CD8-positive, alpha-beta memory T cell (primary cell): ENCODE measurements around the gene CAPN7. TPM values are rescaled to one million over a fixed set of nuclear protein-coding genes. Genes with fewer than 3 reads are reported as not detected.

Source experiments
- CTCF ChIA-PET: fragments of 350-600 bp; sonication (Branson Sonifier 250); formaldehyde crosslinking; loops from one replicate; lab custom pipeline; 2021; ENCODE audit warnings: antibody characterized with exemption; lab: Charles Lee
- POLR2A ChIA-PET: fragments of 350-600 bp; sonication (Branson Sonifier 250); formaldehyde crosslinking; loops from one replicate; lab custom pipeline; 2021; ENCODE audit warnings: antibody characterized with exemption; lab: Charles Lee
- DNase-seq, 5 donors: peaks; one replicate each; pipeline versions ENCODE4 v3.0.0 to v3.0.0-alpha.2; 2020 to 2022; ENCODE audit warnings: mixed read lengths in 1 of 5
- H3K27ac ChIP-seq: one replicate; pipeline ENCODE4 v1.7.0; 2013; ENCODE audit warnings: low read depth, mild to moderate bottlenecking, low read length, moderate library complexity
- H3K27me3 ChIP-seq: 2 replicates; pipeline ENCODE4 v1.7.0; 2013; ENCODE audit warnings: low read length, mild to moderate bottlenecking; ENCODE audit not compliant: insufficient read depth, poor library complexity, severe bottlenecking
- H3K36me3 ChIP-seq: 2 replicates; pipeline ENCODE4 v1.7.0; 2013; ENCODE audit warnings: mild to moderate bottlenecking, low read length, moderate library complexity; ENCODE audit not compliant: insufficient read depth
- H3K4me1 ChIP-seq: 2 replicates; pipeline ENCODE4 v1.7.0; 2013; ENCODE audit warnings: mild to moderate bottlenecking, low read length, moderate library complexity; ENCODE audit not compliant: insufficient read depth
- H3K4me3 ChIP-seq: 2 replicates; pipeline ENCODE4 v1.7.0; 2013; ENCODE audit warnings: mild to moderate bottlenecking, low read length
- H3K9me3 ChIP-seq: 2 replicates; pipeline ENCODE4 v1.7.0; 2013; ENCODE audit warnings: mild to moderate bottlenecking, low read length
- H3K27ac Mint-ChIP-seq, 8 donors: one replicate each; pipeline ENCODE4 v1.8.0; 2020 to 2021; ENCODE audit warnings: mixed read lengths in 8 of 8, mild to moderate bottlenecking in 6 of 8, inconsistent platforms in 3 of 8, moderate library complexity in 3 of 8
- H3K27me3 Mint-ChIP-seq, 2 donors: one replicate each; pipeline ENCODE4 v1.8.0; 2020 to 2021; ENCODE audit warnings: mixed read lengths in 2 of 2, mild to moderate bottlenecking in 1 of 2, moderate library complexity in 1 of 2
- H3K36me3 Mint-ChIP-seq, 3 donors: one replicate each; pipeline ENCODE4 v1.8.0; 2020 to 2021; ENCODE audit warnings: mixed read lengths in 3 of 3, inconsistent platforms in 1 of 3, mild to moderate bottlenecking in 1 of 3
- H3K4me1 Mint-ChIP-seq, 3 donors: one replicate each; pipeline ENCODE4 v1.8.0; 2020 to 2021; ENCODE audit warnings: mixed read lengths in 3 of 3, inconsistent platforms in 1 of 3, mild to moderate bottlenecking in 1 of 3
- H3K4me3 Mint-ChIP-seq, 7 donors: one replicate each; pipeline ENCODE4 v1.8.0; 2020 to 2021; ENCODE audit warnings: mixed read lengths in 7 of 7, mild to moderate bottlenecking in 6 of 7, moderate library complexity in 4 of 7, inconsistent platforms in 2 of 7
- H3K9me3 Mint-ChIP-seq, 5 donors: one replicate each; pipeline ENCODE4 v1.8.0; 2020 to 2022; ENCODE audit warnings: mixed read lengths in 5 of 5, mild to moderate bottlenecking in 3 of 5, moderate library complexity in 2 of 5, inconsistent platforms in 1 of 5
- polyA plus RNA-seq: library from polyadenylated mRNA; unstranded; fragments of 300-500 nt; fragmentation: Illumina TruSeq; gene quantifications from one replicate; pipeline ENCODE4 v1.2.3, GENCODE V29; 2021
- total RNA-seq, 2 experiments: library from RNA; stranded (reverse); gene quantifications; one replicate each; pipeline ENCODE4 v1.2.3, GENCODE V29; 2021

The CAPN7 gene
- total and polyA plus RNA-seq, 3 experiments from 2014 or later = 32.4 to 36.1 (median 33.1) TPM

- Histone ChIP-seq H3K36me3 (no peaks in the 10 kb centered on the region), H3K27me3 (no peaks in the 10 kb centered on the region), H3K27ac (peak overlapping the region; percentile 93), H3K4me1 (peaks cover 27% of the 10 kb centered on the region), H3K9me3 (no peaks in the 10 kb centered on the region), H3K4me3 (peak overlapping the region; percentile 62)
- H3K4me1 Mint-ChIP-seq = peaks cover 35 to 47% (median 41%) of the 10 kb centered on the region in 3 donors
- H3K27ac Mint-ChIP-seq = peak overlapping the region; percentile 90 to 97 (median 96)
- H3K36me3 Mint-ChIP-seq = peaks cover 0 to 20% (median 0%) of the 10 kb centered on the region in 3 donors
- peak overlapping the region; percentile 81 to 96 (median 91) for H3K4me3 Mint-ChIP-seq
- DNase-seq = no peak
- CTCF ChIA-PET = interaction anchor here (0.8 to 5.2 kb wide), 11 partner anchors 10 to 228 kb away, joined by 3 to 52 read pairs (median 5); no protein-coding TSS in a partner anchor
- POLR2A ChIA-PET = interaction anchor here (0.6 to 1.6 kb wide), 15 partner anchors 12 to 396 kb away, joined by 3 to 17 read pairs (median 3); partner anchors contain the start of genes BTD, EAF1, HACL1 and METTL6
- peaks cover 0 to 2% of the 10 kb centered on the region in 2 donors for H3K27me3 Mint-ChIP-seq
- no peaks in the 10 kb centered on the region for H3K9me3 Mint-ChIP-seq
These were observed 538 bp upstream of the CAPN7 start for GRCh38 chr3:15205482-15205933.

GRCh38 chr3:15206662-15207576 is 873 bp downstream of the CAPN7 start:
- peak in 2 of 5 donors; percentile 19 to 46 for DNase-seq
- peak overlapping the region; percentile 93 for H3K27ac ChIP-seq
- H3K27me3 ChIP-seq = no peaks in the 10 kb centered on the region
- Mint-ChIP-seq H3K36me3 (peaks cover 0 to 32% (median 2%) of the 10 kb centered on the region in 3 donors), H3K27me3 (peaks cover 0 to 2% of the 10 kb centered on the region in 2 donors), H3K27ac (peak overlapping the region; percentile 91 to 99 (median 94)), H3K4me1 (peaks cover 42 to 54% (median 54%) of the 10 kb centered on the region in 3 donors), H3K4me3 (peak overlapping the region; percentile 85 to 96 (median 91)), H3K9me3 (no peaks in the 10 kb centered on the region)
- no peaks in the 10 kb centered on the region for H3K9me3 ChIP-seq
- H3K4me1 ChIP-seq = peaks cover 27% of the 10 kb centered on the region
- H3K4me3 ChIP-seq = peak overlapping the region; percentile 62
- ChIA-PET CTCF (interaction anchor here (0.6 to 5.2 kb wide), 11 partner anchors 15 to 199 kb away, joined by 3 to 52 read pairs (median 5); partner anchors contain the start of gene SH3BP5), POLR2A (interaction anchor here (0.5 to 1.3 kb wide), 6 partner anchors 11 to 395 kb away, joined by 3 to 17 read pairs (median 4); partner anchors contain the start of genes BTD, HACL1 and RBSN)
- no peaks in the 10 kb centered on the region for H3K36me3 ChIP-seq

- peaks cover 9% of the 10 kb centered on the region for H3K36me3 ChIP-seq
- no peaks in the 10 kb centered on the region for H3K9me3 ChIP-seq
- POLR2A ChIA-PET = interaction anchor here (0.6 to 1.1 kb wide), 3 partner anchors 14 to 1084 kb away, joined by 3 to 5 read pairs (median 4); partner anchors contain the start of gene RBSN
- no peaks in the 10 kb centered on the region for H3K27me3 ChIP-seq
- H3K27ac ChIP-seq = no peak overlapping the region
- H3K9me3 Mint-ChIP-seq = no peaks in the 10 kb centered on the region
- peaks cover 27% of the 10 kb centered on the region for H3K4me1 ChIP-seq
- DNase-seq = no peak
- peaks cover 0 to 43% (median 6%) of the 10 kb centered on the region in 3 donors for H3K36me3 Mint-ChIP-seq
- H3K4me3 Mint-ChIP-seq = peak overlapping the region; percentile 85 to 96 (median 91)
- peaks cover 42 to 58% (median 57%) of the 10 kb centered on the region in 3 donors for H3K4me1 Mint-ChIP-seq
- H3K4me3 ChIP-seq = no peak overlapping the region
- peaks cover 0 to 2% of the 10 kb centered on the region in 2 donors for H3K27me3 Mint-ChIP-seq
- H3K27ac Mint-ChIP-seq = peak overlapping the region; percentile 17 to 95 (median 87)
- CTCF ChIA-PET = interaction anchor here (0.6 to 2.7 kb wide), 6 partner anchors 13 to 197 kb away, joined by 3 to 23 read pairs (median 4); partner anchors contain the start of gene SH3BP5
These were observed 1.9 kb downstream of the CAPN7 start for GRCh38 chr3:15207836-15208504.

- Histone ChIP-seq H3K4me3 (no peak overlapping the region), H3K36me3 (peaks cover 13% of the 10 kb centered on the region), H3K4me1 (peaks cover 23% of the 10 kb centered on the region), H3K9me3 (no peaks in the 10 kb centered on the region), H3K27me3 (no peaks in the 10 kb centered on the region), H3K27ac (no peak overlapping the region)
- Mint-ChIP-seq H3K4me3 (peak overlapping the region in 1 of 7 donors; percentile 25), H3K36me3 (peaks cover 0 to 69% (median 18%) of the 10 kb centered on the region in 3 donors), H3K9me3 (no peaks in the 10 kb centered on the region), H3K27ac (peak overlapping the region in 1 of 8 donors; percentile 59), H3K27me3 (no peaks in the 10 kb centered on the region), H3K4me1 (peaks cover 40 to 70% (median 64%) of the 10 kb centered on the region in 3 donors)
- ChIA-PET CTCF (interaction anchor here (0.9 to 1.6 kb wide), 2 partner anchors 9 to 11 kb away, joined by 3 read pairs; no protein-coding TSS in a partner anchor), POLR2A (no interaction called here)
- no peak for DNase-seq
These were observed 5.9 kb downstream of the CAPN7 start for GRCh38 chr3:15211937-15212336.

GRCh38 chr3:15214758-15215157 is 8.7 kb downstream of the CAPN7 start:
- Histone ChIP-seq H3K4me1 (peaks cover 6% of the 10 kb centered on the region), H3K27ac (no peak overlapping the region), H3K36me3 (peaks cover 32% of the 10 kb centered on the region), H3K4me3 (no peak overlapping the region), H3K9me3 (no peaks in the 10 kb centered on the region), H3K27me3 (no peaks in the 10 kb centered on the region)
- DNase-seq = no peak
- Mint-ChIP-seq H3K4me3 (no peak overlapping the region), H3K36me3 (peaks cover 10 to 82% (median 34%) of the 10 kb centered on the region in 3 donors), H3K4me1 (peaks cover 31 to 59% (median 49%) of the 10 kb centered on the region in 3 donors), H3K27me3 (no peaks in the 10 kb centered on the region), H3K27ac (peak overlapping the region in 2 of 8 donors; percentile 11 to 19), H3K9me3 (no peaks in the 10 kb centered on the region)
- POLR2A ChIA-PET = no interaction called here
- CTCF ChIA-PET = no interaction called here

- Mint-ChIP-seq H3K4me1 (peaks cover 28 to 53% (median 45%) of the 10 kb centered on the region in 3 donors), H3K36me3 (peaks cover 16 to 85% (median 38%) of the 10 kb centered on the region in 3 donors), H3K27me3 (no peaks in the 10 kb centered on the region), H3K9me3 (no peaks in the 10 kb centered on the region), H3K4me3 (no peak overlapping the region), H3K27ac (no peak overlapping the region)
- Histone ChIP-seq H3K36me3 (peaks cover 33% of the 10 kb centered on the region), H3K4me3 (no peak overlapping the region), H3K9me3 (no peaks in the 10 kb centered on the region), H3K4me1 (peaks cover 6% of the 10 kb centered on the region), H3K27ac (no peak overlapping the region), H3K27me3 (no peaks in the 10 kb centered on the region)
- ChIA-PET POLR2A (no interaction called here), CTCF (interaction anchor here (1.0 kb wide), 1 partner anchor 10 kb away, joined by 4 read pairs; the partner anchor contains the start of gene CAPN7)
- DNase-seq = no peak
These were observed 9.9 kb downstream of the CAPN7 start for GRCh38 chr3:15215996-15216395.

- H3K4me3 ChIP-seq = no peak overlapping the region
- Mint-ChIP-seq H3K4me1 (peaks cover 23 to 48% (median 40%) of the 10 kb centered on the region in 3 donors), H3K27ac (peak overlapping the region in 2 of 8 donors; percentile 29 to 64), H3K4me3 (no peak overlapping the region), H3K36me3 (peaks cover 16 to 82% (median 38%) of the 10 kb centered on the region in 3 donors), H3K9me3 (no peaks in the 10 kb centered on the region), H3K27me3 (no peaks in the 10 kb centered on the region)
- H3K9me3 ChIP-seq = no peaks in the 10 kb centered on the region
- H3K27ac ChIP-seq = no peak overlapping the region
- no peak for DNase-seq
- H3K4me1 ChIP-seq = peaks cover 6% of the 10 kb centered on the region
- no peaks in the 10 kb centered on the region for H3K27me3 ChIP-seq
- CTCF ChIA-PET = interaction anchor here (1.0 to 1.3 kb wide), 2 partner anchors 11 to 13 kb away, joined by 3 to 4 read pairs; partner anchors contain the start of gene CAPN7
- POLR2A ChIA-PET = no interaction called here
- peaks cover 33% of the 10 kb centered on the region for H3K36me3 ChIP-seq
These were observed 10.5 kb downstream of the CAPN7 start for GRCh38 chr3:15216501-15216900.
